NCI-H2029 treated with DMSO at 0.1 percent for 48 hours (cell line): Measurements from ENCODE around the gene HMGB3.
A peak's percentile ranks its signal among the peaks of the same experiment; 100 is the strongest.
"Not testable (repeated sequence)": the region's sequence is repeated elsewhere in the genome, so short reads cannot be mapped to it uniquely, and the experiment has no call there.

Source experiments
- DNase-seq: peaks from one replicate; lab custom pipeline; 2025; lab: John Stamatoyannopoulos, UW

Gene HMGB3

DNA sequence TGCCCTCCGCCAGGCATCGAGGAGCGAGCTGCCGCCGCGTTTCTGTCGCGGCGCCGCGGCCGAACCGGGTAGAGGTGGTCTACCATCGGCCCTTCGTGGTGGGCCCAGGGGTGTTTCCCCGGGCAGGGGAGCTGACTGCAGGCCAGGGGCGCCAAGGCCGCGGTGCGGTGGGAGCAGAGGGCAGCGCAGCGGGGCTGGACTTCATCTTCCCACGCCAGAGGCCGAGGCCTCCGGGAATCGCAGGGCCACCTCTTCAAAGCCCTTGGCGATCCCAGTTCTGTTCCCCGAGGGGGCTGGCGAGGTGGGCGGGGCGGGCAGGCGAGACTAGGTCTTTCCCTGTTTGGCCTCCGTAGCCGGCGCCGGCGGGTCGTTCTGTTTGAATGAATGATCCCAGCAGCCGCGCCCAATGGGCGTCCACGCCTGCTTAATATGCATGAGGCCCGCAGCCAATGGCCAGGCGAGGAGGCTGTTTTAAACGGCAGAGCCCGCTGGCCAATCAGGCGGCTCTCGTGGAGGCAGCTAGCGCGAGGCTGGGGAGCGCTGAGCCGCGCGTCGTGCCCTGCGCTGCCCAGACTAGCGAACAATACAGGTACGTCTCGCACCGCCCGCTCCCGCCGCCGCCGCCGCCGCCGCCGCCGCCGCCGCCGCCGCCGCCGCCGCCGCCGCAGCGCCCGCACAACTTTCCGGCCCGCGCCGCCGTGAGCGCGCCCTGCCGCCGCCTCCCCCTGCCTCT is at the start of gene HMGB3:
Gene HMGB3, plus strand, starts transcription at position 548 of the 733 bp plus-strand sequence. CDS start 2,265 bp downstream, outside the sequence.
- peak; percentile 31 for DNase-seq

DNA sequence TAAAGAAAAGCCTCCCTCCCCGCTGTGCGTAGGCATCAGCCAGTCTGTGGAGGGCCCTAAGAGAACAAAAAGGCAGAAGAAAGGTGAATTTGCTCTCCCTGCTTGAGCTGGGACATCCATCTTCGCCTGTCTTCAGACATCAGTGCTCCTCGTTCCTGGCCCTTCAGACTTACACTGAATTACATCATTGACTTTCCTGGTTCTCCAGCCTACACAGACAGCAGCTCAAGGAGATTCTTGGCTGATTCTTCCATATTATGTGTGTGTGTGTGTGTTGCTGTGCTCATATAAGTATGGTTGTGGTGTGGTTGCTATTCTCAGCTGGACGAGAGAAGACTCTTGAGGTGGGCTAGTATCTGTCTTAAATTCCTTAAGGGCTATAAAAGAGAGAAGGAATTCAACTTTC is 49.2 kb upstream of the HMGB3 start:
- DNase-seq = no peak

DNA sequence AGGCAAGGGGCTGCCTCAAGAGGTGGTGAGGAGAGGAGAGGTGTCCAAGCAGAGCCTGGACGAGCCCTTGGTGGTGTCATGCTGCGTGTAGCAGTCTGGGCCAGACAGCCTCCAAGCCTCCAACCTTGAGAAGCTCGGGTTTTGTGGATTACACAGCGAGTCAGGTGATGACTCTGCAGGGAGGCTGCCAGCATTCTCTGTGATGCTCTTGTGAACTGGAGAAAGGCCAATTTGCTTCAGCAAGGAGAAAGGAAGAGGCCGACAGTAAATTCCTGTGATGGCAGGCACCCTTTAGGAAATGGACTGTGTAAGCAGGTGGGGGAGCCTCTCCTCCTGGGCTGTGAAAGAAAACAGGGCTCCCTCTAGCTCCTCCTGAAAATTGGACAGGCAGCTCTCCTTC is 48.7 kb upstream of the HMGB3 start:
- DNase-seq = peak; percentile 43

DNA sequence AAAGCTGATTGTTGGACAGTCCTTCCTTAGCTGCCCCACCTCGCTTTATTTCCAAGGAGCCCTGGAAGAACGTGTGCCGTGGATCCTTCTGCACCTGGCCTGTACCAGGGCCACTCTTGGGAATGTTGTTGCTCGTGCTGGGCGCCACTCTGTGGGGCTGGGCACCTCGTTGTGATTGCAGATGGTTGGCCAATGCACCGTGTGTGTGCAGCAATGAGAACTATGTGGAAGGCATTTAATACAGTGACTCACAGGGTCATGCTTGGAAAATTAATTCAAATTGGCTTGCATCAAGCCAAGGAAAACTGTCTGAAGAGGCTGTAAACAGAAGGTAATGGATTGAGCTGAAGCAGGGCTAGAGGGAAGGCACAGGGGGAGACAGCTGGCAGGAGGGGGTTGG is 47.7 kb upstream of the HMGB3 start:
- no peak for DNase-seq

DNA sequence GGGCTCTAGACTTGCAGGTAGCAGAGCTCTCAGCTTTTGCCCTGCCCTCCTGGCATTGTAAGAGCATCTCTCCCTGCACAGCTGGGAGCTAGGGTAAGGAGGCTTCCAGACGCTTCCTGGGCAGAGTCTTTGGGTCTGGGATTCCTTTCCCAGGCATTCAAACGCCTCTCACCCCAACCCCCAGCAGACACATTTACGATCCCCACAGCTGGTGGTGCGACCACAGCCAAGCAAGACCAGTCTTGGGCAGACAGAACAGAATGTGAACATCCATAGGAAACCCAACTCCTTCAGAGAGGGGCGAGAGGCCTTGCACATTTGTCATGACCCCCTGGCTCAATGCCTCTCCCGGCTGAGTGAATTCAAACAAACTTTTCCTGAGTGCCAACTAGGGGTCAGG is 46.6 kb upstream of the HMGB3 start:
- DNase-seq = no peak

DNA sequence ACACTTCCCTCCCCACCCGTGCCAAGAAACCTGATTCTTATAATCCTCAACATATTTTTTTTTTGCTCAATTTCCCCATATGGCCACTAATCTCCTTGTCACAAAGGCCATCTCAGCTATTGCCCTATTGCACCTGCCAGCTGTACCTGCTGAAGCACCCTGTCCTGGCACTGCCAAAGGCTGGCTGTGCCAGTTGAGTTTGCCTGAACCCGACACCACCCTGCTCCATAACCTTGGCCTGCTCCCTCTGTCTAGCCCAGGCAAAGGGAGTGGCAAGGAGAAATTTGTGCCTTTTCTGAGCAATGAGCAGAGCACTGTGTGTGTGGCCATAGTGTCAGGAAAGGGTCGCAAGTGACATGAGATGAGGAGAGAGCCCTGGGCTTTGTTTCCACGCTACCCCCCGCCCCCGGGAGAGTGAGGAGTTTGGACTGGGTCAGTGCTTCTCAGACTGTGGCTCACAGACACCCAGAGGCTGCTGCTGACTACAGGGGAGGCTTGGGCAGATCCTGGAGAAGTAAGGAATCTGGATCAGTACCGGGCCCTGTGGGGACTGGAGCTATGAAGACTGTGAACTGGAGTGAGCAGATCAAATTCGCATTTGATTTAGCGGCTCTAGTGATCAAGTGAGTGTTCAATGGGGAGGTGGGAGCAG is 42.2 kb upstream of the HMGB3 start:
- DNase-seq = peak; percentile 81

DNA sequence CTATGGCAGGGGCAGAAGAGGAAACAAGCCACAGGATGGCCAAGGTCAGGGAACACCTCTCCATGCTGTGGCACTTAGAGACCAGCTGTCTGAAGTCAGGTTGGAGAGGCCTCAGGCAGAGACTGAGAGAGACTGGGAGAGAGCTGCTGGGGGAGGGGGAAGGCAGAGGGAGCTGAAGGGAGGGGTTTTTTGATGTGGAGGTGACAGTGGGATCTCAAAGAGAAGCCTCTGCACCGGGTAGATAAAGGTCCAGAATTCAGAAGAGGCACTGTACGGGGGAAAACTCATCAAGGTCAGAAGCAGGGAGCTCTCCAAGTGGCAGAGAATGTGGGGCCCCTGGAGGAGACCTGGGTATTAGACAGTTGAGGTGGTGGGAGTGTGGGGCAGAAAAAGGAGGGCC is 41.6 kb upstream of the HMGB3 start:
- no peak for DNase-seq

DNA sequence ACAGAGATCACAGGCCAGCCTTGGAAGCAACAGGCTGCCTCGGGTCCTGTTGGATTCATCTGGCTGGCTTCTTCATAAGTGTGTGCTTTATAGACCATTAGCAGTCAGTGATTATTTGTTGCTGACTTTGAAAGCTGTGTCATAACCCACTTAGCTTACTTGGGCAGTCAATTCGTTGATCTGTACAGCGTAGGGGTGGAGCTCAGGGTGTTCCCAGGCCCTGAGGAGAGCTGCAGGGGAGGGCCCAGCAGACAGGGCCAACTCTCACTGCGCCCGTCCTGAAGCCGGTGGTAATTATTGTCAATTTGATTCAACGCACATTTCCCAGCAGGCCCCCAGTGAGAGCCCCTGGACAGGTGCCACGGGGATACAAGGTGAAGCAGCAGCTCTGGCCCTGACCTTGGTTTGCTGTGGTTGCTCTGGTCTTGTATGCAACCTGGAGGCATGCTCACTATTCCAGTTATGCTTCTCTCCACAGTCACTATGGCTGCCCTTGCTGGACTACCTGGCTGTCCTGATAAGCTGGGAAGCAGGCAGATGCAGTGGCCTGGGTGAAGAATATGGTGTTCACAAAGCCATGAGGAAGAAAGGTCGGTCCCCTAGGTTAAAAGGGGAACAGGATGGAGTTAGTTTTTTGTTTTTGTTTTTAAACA is 40.1 kb upstream of the HMGB3 start:
- peak; percentile 59 for DNase-seq

DNA sequence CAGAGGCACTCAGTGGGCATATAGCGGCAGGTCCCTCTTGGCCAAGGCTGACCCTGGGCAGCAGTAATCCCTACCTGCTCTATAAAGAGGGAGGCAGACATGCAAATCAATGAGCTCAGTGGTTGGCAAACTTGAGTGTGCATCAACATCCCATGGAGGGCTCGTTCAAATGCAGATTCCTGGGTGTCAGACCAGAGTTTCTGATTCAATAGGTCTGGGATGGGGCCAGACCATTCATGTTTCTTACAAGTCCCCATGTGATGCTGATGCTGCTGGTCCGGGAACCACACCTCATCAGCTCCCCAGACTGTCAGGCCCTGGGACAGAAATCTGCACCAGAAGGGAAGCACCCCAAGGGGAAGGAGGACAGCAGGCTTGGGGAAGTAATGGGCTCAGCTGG is 38.9 kb upstream of the HMGB3 start:
- DNase-seq = no peak

DNA sequence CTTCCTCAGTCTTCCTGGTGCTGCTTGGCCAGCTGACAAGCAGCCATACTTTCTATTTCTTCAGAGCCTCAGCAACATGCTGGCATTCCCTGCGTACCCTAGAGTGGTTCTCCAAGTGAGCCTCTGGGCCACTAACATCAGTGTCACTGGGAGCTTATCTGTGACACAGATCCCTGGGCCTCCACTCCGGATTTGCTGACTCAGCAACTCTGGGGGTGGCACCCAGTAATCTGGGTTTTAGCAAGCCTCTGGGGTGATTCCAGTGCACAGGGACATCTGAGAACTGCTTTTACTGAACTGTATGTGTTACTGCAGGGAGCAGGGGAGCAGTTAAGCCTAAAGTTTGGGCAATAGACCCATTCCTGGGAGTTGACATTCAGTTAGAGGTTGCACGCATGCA is 28.2 kb upstream of the HMGB3 start:
- DNase-seq = no peak

DNA sequence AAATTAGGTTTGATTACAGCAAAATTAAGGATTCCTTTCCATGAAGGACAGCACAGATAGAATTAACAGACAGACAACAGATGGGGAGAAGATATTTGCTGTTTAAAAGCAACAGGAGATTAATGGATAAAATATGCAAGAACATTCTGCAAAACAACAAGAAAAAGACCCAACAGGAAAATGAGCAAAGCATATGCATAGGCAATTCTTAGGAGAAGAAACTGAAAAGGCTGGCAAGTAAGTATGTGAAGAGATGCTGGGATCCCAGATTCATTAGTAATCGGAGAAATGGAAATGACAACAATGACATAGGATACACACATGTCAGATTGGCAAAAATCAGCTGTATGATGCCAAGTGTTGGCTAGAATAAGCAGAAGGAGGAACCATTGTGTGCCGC is 27.5 kb upstream of the HMGB3 start:
- DNase-seq = no peak

DNA sequence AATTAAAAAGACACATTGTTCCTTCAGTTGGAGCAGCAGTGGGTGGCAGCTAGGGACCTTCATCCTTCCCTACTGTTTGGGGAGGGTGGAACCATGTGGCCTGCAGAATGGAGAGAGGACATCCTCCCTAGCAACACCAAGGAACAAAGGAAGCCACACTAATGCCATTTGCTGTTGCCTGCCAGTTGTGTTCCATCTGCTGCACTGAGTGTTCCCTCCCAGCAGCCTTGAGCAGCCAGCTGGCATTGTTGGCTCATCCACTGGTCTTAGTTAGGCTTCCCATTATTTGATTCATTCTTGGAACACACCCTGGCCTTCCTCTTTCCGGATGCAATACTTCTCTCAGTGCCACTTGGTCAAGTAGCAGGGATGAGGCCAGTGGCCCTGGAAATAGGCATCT is 25.0 kb upstream of the HMGB3 start:
- no peak for DNase-seq

DNA sequence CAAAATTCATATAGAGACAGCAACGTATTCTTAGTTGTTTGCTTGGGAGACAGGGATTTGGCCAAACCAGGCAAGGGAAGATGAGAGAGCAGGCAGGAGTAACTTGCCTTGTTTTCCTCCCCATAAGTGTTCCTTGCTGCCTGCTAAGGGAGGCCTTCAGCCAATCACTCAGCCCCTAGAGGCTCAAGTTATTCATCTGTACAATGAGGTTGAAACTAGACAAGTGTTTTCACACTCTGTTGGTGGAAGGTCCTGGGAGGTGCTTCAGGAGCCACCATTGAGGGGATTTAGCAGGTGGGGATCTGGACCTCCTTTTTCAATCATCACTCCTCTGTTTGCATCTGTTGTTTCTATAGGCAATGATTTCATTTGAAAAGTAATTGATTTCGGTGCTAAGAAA is 23.6 kb upstream of the HMGB3 start:
- DNase-seq = no peak

DNA sequence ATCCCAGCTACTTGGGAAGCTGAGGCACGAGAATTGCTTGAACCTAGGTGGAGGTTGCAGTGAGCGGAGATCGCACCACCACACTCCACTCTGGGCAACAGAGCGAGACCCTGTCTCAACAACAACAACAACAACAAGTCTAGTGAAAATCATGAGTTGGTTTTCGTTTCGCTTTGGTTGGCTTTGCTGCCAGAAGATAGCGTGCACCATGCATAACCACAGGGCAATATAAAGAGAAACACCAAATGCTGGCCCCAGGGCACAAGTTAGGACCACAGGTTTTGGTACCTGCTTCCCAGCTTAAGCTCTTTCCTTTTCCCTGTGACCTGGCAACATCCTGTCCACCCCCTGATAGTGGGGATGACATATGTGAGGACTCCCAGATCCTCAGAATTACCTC is 21.5 kb upstream of the HMGB3 start:
- DNase-seq = no peak

DNA sequence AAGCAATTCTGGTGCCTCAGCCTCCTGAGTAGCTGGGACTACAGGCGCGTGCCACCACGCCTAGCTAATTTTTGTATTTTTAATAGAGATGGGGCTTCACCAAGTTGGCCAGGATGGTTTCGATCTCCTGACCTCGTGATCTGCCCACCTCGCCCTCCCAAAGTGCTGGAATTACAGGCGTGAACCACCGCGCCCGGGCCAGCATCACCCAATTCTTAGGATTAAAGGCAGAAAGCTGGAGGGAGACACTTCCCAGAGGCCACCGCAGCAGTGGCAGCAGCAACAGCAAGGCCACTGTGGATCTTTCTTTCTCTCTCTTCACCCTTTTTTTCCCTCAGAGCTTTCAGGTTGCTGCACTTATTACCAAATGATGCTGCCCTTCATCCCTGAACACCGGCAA is 18.7 kb upstream of the HMGB3 start:
- not testable (repeated sequence) for DNase-seq

DNA sequence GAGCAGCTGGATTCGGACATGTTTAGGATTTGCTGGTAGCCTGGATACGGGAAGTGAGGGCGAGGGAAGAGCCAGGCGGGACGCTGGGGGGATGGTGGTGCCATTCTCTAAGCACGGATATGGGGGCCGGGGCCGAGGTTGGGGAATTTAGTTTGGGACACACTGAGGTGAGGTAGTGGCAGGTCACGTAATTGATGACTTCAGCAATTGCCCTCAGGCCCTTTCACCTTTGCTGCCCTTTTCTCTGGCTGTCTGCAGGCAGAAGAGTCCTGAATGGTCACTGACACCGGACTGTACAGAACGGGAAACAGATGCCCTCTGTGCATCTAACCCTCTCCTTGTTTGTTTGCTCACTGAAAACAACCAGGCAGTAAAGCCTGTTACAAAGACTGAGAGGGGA is 16.9 kb upstream of the HMGB3 start:
- no peak for DNase-seq

DNA sequence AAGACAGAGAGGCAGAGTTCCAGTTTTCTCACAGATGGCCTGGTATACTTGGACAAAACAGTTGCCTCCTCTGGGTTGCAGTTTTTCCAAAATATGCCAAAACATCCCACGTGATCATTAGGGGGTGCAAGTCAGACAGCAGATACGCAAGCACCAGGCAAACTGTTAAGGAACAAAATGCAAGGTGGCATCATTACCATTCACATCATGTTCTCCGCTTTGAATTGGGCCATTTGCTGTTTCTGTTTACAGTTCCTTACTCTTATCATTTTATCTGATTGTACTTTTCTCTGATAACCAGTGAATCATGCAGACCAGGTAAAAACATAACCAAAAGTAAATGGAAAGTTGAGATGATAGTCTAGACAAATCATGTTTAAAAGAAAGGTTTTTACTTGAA is 16.4 kb upstream of the HMGB3 start:
- DNase-seq = no peak

DNA sequence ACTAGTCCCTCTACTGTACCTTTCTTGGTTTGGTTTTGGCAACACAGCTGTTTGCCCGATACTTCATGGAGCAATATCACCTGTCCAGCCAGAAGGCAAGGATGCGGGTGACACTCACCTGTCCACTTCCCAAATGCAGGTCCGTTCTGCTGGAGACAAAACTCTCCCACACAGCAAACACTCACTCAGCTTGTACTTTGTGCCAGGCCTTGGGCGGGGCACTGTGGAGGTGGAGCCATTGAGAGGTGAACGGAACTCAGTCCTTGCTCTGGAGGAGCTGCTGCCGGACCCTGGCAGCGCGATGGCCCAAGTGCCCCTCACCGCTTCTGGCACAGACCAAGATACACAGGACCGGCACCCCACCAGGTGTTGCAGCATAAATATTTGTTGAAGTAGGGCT is 15.3 kb upstream of the HMGB3 start:
- DNase-seq = no peak

DNA sequence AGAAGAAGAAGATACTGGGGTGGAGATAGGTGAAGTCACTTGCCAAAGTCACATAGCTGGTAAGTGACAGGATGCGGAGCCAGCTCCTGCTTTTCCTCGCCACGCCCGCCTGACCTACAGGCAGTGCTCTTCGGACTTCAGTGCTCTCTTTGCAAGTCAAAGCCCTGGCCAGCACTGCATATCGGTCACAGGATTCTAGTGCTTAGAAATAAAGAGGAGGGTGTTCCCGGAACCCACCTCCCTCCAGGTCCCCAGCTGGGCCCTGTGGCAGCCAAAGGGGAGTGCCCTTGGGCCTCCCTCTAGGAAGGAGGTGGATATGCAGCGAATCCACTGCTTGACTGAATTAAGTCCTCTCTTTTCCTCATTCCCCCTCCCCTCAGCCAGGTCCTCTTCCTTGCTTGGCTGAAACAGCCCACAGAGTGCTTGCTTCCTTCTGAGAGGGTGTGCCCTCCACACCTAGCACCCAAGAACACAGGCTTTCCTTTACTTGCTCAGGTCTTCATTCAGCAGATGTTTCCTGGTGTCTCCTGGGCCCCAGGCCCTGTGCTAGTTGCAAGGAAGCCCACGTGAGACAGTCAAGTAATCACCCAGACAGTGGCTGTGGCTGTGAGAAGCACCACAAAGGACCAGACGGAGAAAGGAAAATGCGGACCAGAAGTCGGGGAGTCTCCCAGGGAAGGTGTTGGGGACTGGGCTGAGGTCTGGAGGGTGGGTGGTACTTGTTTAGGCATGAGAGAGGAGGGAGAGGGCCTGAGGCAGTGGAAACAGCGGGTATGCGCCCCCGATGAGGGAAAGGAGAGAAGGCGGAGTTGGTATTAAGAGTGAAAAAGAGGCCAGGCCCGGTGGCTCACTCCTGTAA is 14.0 kb upstream of the HMGB3 start:
- no peak for DNase-seq

DNA sequence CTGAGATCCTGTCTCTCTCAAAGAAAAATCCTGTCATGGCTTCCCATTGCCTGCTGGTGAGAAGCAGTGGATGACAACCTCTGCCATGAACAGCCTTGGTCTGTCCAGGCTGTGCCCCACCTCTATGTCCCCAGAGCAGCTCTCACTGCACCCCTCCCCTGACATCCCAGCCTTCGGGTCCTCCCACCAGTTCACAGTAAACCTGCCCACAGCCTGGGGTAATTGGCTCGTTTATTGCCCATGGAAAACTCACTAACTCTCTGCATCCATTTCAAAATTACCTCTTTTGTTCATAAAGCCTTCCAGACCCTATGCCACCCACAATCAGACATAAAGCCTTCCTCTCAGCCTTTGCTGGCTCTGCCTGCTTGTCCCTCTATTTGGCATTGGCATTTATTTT is 10.7 kb upstream of the HMGB3 start:
- no peak for DNase-seq

DNA sequence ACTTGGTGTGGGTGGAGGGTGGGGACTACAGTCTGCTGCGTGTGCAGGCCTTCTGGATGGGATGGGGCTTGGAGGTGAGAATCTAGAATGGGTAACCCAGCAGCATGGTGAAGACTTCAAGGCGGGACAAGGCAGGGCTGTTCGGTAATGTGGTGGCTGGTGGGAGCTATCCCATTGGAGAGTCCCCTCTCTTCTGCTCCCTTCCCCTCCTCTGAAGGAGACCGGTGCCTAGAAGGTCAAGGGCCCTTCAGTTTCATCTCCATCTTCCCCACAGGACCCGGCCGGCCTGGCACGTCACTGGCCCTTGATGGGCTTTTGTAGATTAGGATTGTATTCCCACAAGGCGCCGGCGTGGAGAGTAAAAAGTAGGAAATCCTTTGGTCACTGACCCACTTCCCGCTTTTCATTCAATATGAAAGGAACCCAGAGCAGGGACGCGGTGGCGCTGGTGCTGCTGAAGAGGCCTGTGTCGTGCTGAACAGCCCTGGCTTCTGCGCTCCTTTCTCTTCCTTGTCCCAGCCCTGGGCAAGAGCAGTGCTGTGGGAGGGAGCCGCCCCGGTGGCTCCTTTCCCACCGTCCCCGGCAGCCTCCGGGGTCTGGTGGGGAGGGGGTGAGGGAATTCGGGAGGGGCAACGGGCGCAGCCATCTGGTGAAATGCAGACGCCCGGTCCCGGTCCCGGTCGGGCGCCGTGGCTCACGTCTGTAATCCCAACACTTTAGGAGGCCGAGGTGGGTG is 7.3 kb upstream of the HMGB3 start:
- DNase-seq = no peak
